Mesenchymal stem cell (in vitro differentiated cells and primary cell): ENCODE data around the gene DEDD.

ENCODE experiments used
- DNase-seq: peaks from one replicate; pipeline ENCODE4 v3.0.0-alpha.2; 2013
- H2AFZ ChIP-seq: one replicate; pipeline ENCODE4 v1.6.1; 2013; ENCODE audit warnings: low read depth, mild to moderate bottlenecking, control low read depth, inconsistent platforms, low read length, moderate library complexity
- H2AK5ac ChIP-seq: 2 replicates; pipeline ENCODE4 v1.6.1; 2013; ENCODE audit warnings: low read length, moderate library complexity, mild to moderate bottlenecking, inconsistent platforms; ENCODE audit not compliant: severe bottlenecking
- H2BK120ac ChIP-seq: one replicate; pipeline ENCODE4 v1.6.1; 2013; ENCODE audit warnings: low read depth, mild to moderate bottlenecking, inconsistent platforms, low read length, moderate library complexity
- H2BK12ac ChIP-seq, 2 experiments: one replicate each; pipeline ENCODE4 v1.6.1; 2013; ENCODE audit warnings: inconsistent platforms in 2 of 2, low read length in 2 of 2, mild to moderate bottlenecking in 2 of 2, moderate library complexity in 2 of 2, control low read depth in 1 of 2
- H2BK15ac ChIP-seq: one replicate; pipeline ENCODE4 v1.6.1; 2013; ENCODE audit warnings: mild to moderate bottlenecking, low read depth, inconsistent platforms; ENCODE audit not compliant: poor library complexity, severe bottlenecking
- H2BK5ac ChIP-seq: 2 replicates; pipeline ENCODE4 v1.6.1; 2013; ENCODE audit warnings: low read depth, mild to moderate bottlenecking, low read length, control low read depth, inconsistent platforms; ENCODE audit not compliant: poor library complexity, severe bottlenecking
- H3K14ac ChIP-seq, 2 experiments: one replicate each; pipeline ENCODE4 v1.6.1; 2013; ENCODE audit warnings: inconsistent platforms in 2 of 2, low read length in 2 of 2, control low read depth in 1 of 2, mild to moderate bottlenecking in 1 of 2, moderate library complexity in 1 of 2
- H3K18ac ChIP-seq, 2 experiments: one replicate each; pipeline ENCODE4 v1.6.1; 2013; ENCODE audit warnings: inconsistent platforms in 2 of 2, low read length in 2 of 2, control low read depth in 1 of 2, low read depth in 1 of 2, mild to moderate bottlenecking in 1 of 2
- H3K23ac ChIP-seq, 2 experiments: one replicate each; pipeline ENCODE4 v1.6.1; 2013; ENCODE audit warnings: inconsistent platforms in 2 of 2, low read length in 2 of 2, mild to moderate bottlenecking in 2 of 2, moderate library complexity in 2 of 2, control low read depth in 1 of 2
- H3K27ac ChIP-seq: 2 replicates; pipeline ENCODE4 v1.5.1; 2013; ENCODE audit warnings: mild to moderate bottlenecking, moderate library complexity, low read length, control low read depth, inconsistent platforms; ENCODE audit not compliant: poor library complexity, severe bottlenecking
- H3K27me3 ChIP-seq, 2 experiments: 2 replicates each; pipeline versions ENCODE4 v1.6.1 to v1.7.0; 2013; ENCODE audit warnings: low read length in 2 of 2, mild to moderate bottlenecking in 2 of 2, moderate library complexity in 2 of 2, control low read depth in 1 of 2, inconsistent platforms in 1 of 2; ENCODE audit not compliant: control insufficient read depth in 1 of 2, insufficient read depth in 1 of 2
- H3K36me3 ChIP-seq, 2 experiments: 2 replicates each; pipeline versions ENCODE4 v1.6.1 to v1.7.0; 2013; ENCODE audit warnings: low read length in 2 of 2, control low read depth in 1 of 2, inconsistent platforms in 1 of 2, low read depth in 1 of 2, mild to moderate bottlenecking in 1 of 2; ENCODE audit not compliant: insufficient read depth in 2 of 2, control insufficient read depth in 1 of 2
- H3K4ac ChIP-seq, 2 experiments: one replicate each; pipeline ENCODE4 v1.6.1; 2013; ENCODE audit warnings: inconsistent platforms in 2 of 2, low read length in 2 of 2, mild to moderate bottlenecking in 2 of 2, moderate library complexity in 2 of 2, control low read depth in 1 of 2, low read depth in 1 of 2
- H3K4me1 ChIP-seq: 2 replicates; pipeline ENCODE4 v1.6.1; 2013; ENCODE audit warnings: low read depth, low read length, control low read depth; ENCODE audit not compliant: control insufficient read depth, insufficient read depth
- H3K4me2 ChIP-seq: 2 replicates; pipeline ENCODE4 v1.6.1; 2013; ENCODE audit warnings: low read length, mild to moderate bottlenecking, inconsistent platforms; ENCODE audit not compliant: poor library complexity, severe bottlenecking
- H3K4me3 ChIP-seq, 2 experiments: 2 replicates each; pipeline versions ENCODE4 v1.5.1 to v1.7.0; 2013; ENCODE audit warnings: low read length in 2 of 2, mild to moderate bottlenecking in 2 of 2, control low read depth in 1 of 2, low read depth in 1 of 2; ENCODE audit not compliant: insufficient read depth in 1 of 2
- H3K79me1 ChIP-seq: replicated peaks from 2 replicates; pipeline ENCODE4 v1.6.1; 2013; ENCODE audit warnings: mild to moderate bottlenecking, control low read depth, low read length, inconsistent platforms; ENCODE audit not compliant: poor library complexity, severe bottlenecking
- H3K9ac ChIP-seq: 2 replicates; pipeline ENCODE4 v1.7.0; 2013; ENCODE audit warnings: mild to moderate bottlenecking, low read length, moderate library complexity
- H3K9me3 ChIP-seq: 2 replicates; pipeline ENCODE4 v1.7.0; 2013; ENCODE audit warnings: mild to moderate bottlenecking, low read length; ENCODE audit not compliant: control insufficient read depth
- H4K8ac ChIP-seq: one replicate; pipeline ENCODE4 v1.6.1; 2013; ENCODE audit warnings: inconsistent platforms, mild to moderate bottlenecking, low read length, moderate library complexity
- H4K91ac ChIP-seq: one replicate; pipeline ENCODE4 v1.6.1; 2013; ENCODE audit warnings: mild to moderate bottlenecking, low read length, inconsistent platforms
- WGBS: methylation state at CpG from one replicate; pipeline ENCODE4 v1.1.7; 2013; ENCODE audit warnings: mixed read lengths; 5-methylcytosine and 5-hydroxymethylcytosine counted together

The DEDD gene

GRCh38 chr1:161133220-161133740, 813 bp upstream of the DEDD start:
- Histone ChIP-seq H4K8ac (peak overlapping the region; percentile 90), H2BK120ac (no peak overlapping the region), H2BK5ac (no peak overlapping the region), H3K79me1 (peaks cover 32% of the 10 kb centered on the region), H3K27me3 (no peaks in the 10 kb centered on the region), H2BK15ac (no peak overlapping the region), H3K14ac (no peak overlapping the region), H2AFZ (peak overlapping the region; percentile 64), H3K36me3 (peaks cover 6 to 24% of the 10 kb centered on the region in 2 experiments), H3K4me1 (peaks cover 9% of the 10 kb centered on the region), H2AK5ac (no peak overlapping the region), H3K27ac (peak overlapping the region; percentile 88), H3K4ac (peak overlapping the region; percentile 75 to 85), H3K4me2 (peak overlapping the region; percentile 40), H3K9me3 (no peaks in the 10 kb centered on the region), H3K4me3 (peak overlapping the region; percentile 75 to 94), H2BK12ac (peak overlapping the region in 1 of 2 experiments; percentile 47), H3K23ac (peak overlapping the region in 1 of 2 experiments; percentile 70), H4K91ac (peak overlapping the region; percentile 62), H3K18ac (peak overlapping the region; percentile 91 to 98), H3K9ac (peak overlapping the region; percentile 95)
- WGBS, result 1% methylated on average over 11 of the region's 11 CpGs
- DNase-seq, result peak; percentile 64

- Histone ChIP-seq H2BK5ac (no peak overlapping the region), H3K9ac (peak overlapping the region; percentile 95), H2BK120ac (peak overlapping the region; percentile 93), H3K79me1 (peaks cover 26% of the 10 kb centered on the region), H3K14ac (peak overlapping the region in 1 of 2 experiments; percentile 99), H3K27ac (peak overlapping the region; percentile 84), H3K27me3 (no peaks in the 10 kb centered on the region), H3K23ac (peak overlapping the region in 1 of 2 experiments; percentile 6), H2AFZ (peak overlapping the region; percentile 1), H3K36me3 (peaks cover 10 to 39% of the 10 kb centered on the region in 2 experiments), H3K4ac (peak overlapping the region; percentile 52 to 69), H2BK15ac (peak overlapping the region; percentile 73), H3K9me3 (no peaks in the 10 kb centered on the region), H3K4me3 (peak overlapping the region; percentile 75 to 94), H2BK12ac (peak overlapping the region in 1 of 2 experiments; percentile 40), H3K4me2 (peak overlapping the region; percentile 91), H4K91ac (peak overlapping the region; percentile 44), H4K8ac (peak overlapping the region; percentile 91), H3K4me1 (peaks cover 9% of the 10 kb centered on the region), H2AK5ac (peak overlapping the region; percentile 18), H3K18ac (peak overlapping the region; percentile 88 to 98)
- WGBS, result 4% methylated on average over 20 of the region's 22 CpGs
- DNase-seq, result peak; percentile 66
These were observed 701 bp downstream of the DEDD start for GRCh38 chr1:161131523-161132409.

DNA sequence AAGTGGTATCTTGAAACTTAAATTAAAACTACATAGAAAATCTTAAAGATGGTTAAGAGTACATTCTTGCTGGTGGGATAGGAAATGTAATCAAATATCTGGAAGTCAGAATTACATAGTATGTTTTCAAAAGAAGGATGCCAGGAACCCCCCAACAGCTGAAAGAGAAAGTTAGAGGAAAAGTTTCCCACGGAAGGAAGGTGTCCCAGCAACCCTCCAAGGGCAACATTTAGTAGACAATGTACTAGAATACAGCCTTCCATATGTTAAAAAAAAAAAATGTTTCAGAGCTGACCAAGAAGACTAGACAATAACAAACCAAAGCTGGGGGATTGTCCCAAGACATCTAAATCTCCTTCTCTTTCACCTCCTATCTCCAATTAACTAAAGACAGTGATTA, 2.2 kb downstream of the DEDD start:
- H2AFZ ChIP-seq, result no peak overlapping the region
- no peak overlapping the region for H4K8ac ChIP-seq
- no peak overlapping the region for H4K91ac ChIP-seq
- H3K4ac ChIP-seq, result no peak overlapping the region
- H2BK5ac ChIP-seq, result no peak overlapping the region
- no peak overlapping the region for H2BK120ac ChIP-seq
- no peaks in the 10 kb centered on the region for H3K9me3 ChIP-seq
- peaks cover 10 to 48% of the 10 kb centered on the region in 2 experiments for H3K36me3 ChIP-seq
- no peak for DNase-seq
- H3K14ac ChIP-seq, result no peak overlapping the region
- H2AK5ac ChIP-seq, result no peak overlapping the region
- H3K79me1 ChIP-seq, result peaks cover 15% of the 10 kb centered on the region
- no peak overlapping the region for H2BK12ac ChIP-seq
- H3K9ac ChIP-seq, result peak overlapping the region; percentile 95
- WGBS, result 100% methylated on average over 1 of the region's 1 CpG
- H3K18ac ChIP-seq, result no peak overlapping the region
- peaks cover 9% of the 10 kb centered on the region for H3K4me1 ChIP-seq
- H3K4me2 ChIP-seq, result peak overlapping the region; percentile 11
- peak overlapping the region in 1 of 2 experiments; percentile 94 for H3K4me3 ChIP-seq
- H3K27ac ChIP-seq, result no peak overlapping the region
- H3K23ac ChIP-seq, result no peak overlapping the region
- H2BK15ac ChIP-seq, result no peak overlapping the region
- H3K27me3 ChIP-seq, result no peaks in the 10 kb centered on the region
